Activated effector memory CD4-positive, alpha-beta T cell treated with anti-CD3 and anti-CD28 coated beads, Interleukin-2, amount 50 U/mL, for 16 hours (primary cell): Measurements from ENCODE around the gene CLASP2.
"Not testable (repeated sequence)": the region's sequence is repeated elsewhere in the genome, so short reads cannot be mapped to it uniquely, and the experiment has no call there.

Experiments
- DNase-seq: peaks from one replicate; pipeline ENCODE4 v3.0.0-alpha.2; 2020

Gene CLASP2

DNA sequence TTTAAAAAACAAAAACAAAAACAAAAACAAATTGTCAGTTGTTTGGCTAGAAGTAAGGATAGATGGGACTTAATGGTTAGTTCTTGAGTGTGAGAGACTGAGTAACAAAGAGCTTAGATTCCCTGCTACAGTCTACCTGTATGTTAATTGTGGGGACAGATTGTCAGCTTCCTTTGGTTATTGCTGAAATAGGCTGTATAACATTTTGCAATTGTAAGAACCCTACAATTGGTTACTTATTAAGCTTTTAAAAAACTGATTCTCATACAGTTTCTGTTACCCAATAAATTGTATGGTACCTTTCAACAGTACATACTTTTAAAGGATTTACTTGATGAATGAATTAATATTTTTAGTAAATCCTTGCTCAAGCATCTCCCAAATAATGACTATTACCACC is 35.3 kb downstream of the CLASP2 start:
- DNase-seq, result no peak

DNA sequence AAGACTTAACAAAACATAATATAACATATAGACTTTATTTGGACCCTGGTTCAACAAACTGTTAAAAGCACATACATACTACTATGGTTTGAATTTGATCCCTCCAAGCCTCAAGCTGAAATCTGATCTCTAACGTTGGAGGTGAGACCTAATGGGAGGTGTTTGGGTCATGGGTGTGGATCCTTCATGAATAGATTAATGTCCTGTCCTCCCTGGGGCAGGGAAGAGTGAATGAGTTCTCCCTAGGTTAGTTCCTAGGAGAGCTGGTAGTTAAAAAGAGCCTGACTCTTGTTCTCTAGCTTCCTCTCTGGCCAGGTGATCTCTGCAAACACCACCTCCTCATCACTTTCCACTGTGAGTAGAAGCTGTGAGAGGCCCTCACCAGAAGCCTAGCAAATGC is 36.4 kb downstream of the CLASP2 start:
- DNase-seq, result no peak

GRCh38 chr3:33678073-33678472 is 40.0 kb downstream of the CLASP2 start:
- DNase-seq, result no peak

DNA sequence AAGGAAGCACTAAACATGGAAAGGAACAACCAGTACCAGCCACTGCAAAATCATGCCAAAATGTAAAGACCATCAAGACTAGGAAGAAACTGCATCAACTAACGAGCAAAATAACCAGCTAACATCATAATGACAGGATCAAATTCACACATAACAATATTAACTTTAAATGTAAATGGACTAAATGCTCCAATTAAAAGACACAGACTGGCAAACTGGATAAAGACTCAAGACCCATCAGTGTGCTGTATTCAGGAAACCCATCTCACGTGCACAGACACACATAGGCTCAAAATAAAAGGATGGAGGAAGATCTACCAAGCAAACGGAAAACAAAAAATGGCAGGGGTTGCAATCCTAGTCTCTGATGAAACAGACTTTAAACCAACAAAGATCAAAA is 44.6 kb downstream of the CLASP2 start:
- DNase-seq, result not testable (repeated sequence)

DNA sequence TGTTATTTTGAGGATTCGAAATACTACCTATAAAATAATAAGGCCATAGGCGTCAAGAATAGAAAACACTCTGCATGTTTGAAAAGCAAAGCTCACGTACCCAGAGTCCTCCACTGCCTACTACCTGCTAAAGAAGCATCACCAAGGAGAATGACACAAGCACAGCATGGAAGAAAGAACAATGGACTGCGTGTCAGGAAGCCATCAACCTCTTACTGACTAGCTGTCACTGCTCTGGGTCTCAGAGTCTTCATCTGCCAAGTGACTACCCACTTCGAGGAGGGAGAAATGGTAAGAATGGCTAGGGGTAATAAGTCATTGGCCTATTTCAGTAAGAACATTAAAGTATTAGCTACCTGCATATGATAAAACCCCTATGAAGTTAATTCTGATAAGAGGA is 49.4 kb downstream of the CLASP2 start:
- no peak for DNase-seq

DNA sequence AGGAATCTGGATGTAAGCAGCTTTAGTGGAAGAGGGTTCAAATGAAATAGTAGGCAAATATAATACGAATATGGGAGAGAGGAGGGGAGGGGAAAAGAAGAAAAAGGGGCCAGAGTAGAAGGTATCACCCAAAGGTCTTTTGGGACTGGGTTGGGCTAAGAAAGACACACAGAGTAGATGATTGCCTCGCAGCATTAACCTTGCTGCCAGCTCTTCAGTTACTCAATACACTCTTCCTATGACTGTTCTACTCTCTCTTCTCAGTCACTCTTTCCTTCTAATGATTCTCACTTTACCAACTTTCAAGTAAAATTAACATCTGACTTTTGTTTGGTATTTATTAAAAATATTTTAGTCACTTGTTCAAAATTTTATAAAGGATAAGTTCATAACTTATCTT is 52.8 kb downstream of the CLASP2 start:
- DNase-seq, result no peak

DNA sequence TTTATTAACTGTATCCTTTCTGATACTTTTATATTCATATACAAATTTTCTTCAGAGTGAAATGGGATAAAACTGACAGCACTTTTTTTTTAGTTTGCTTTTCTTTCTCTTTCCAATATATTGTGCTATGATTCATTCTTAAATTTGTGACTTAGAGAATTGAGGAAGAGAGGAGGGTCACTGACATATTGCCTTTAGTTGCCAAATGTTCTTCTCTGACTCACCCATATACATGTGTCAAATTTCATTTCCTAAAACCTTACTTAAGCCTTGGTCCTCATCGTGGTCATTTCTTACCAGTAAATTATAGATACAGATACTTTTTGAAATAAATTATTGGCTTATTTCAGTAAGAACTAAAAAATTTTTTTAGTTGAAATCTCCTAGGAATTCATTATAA is 53.9 kb downstream of the CLASP2 start:
- DNase-seq, result no peak

DNA sequence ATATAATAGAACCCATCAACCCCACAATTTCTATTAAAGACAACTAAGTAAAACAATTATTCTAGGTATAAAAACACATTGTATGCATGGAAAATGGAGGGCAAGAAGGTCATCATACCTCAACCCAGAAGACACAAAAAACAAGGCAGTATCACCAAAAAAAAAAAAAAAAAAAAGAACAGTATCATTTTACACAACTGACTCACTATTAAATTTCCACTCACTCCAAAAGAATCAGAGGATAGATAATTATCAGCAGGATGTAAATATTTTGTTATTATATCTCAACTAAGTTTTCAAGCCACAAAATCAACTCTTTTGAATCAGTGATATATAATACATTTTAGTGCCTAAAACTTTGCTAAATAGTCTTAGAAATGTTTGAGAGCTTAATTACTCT is 55.0 kb downstream of the CLASP2 start:
- DNase-seq, result no peak

DNA sequence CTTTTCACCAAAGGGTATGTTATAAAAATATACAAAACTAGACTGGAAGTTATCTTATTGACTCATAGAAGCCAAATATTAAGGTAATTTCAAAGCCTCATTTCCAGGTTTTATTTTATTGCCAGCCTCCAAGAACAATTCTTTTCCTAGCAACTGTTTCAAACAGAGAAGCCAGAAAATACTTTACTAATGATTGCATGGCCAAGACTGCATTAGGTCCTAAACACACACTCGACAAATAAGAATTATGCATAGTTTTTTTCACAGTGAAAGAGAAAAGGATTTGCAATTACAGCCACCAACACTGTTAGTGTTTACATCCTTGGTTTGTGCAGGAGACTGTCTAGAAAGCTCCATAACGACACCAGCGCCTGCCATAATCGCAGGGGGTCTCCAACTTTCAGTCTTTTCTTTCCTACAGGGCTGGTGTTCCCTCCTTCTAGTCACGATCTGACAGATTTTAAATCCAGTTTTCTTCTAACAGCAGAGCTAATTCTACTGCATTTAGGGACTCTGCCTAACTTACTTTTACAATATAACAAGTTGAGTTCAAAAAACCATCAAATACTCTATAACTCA is 58.1 kb downstream of the CLASP2 start:
- no peak for DNase-seq

DNA sequence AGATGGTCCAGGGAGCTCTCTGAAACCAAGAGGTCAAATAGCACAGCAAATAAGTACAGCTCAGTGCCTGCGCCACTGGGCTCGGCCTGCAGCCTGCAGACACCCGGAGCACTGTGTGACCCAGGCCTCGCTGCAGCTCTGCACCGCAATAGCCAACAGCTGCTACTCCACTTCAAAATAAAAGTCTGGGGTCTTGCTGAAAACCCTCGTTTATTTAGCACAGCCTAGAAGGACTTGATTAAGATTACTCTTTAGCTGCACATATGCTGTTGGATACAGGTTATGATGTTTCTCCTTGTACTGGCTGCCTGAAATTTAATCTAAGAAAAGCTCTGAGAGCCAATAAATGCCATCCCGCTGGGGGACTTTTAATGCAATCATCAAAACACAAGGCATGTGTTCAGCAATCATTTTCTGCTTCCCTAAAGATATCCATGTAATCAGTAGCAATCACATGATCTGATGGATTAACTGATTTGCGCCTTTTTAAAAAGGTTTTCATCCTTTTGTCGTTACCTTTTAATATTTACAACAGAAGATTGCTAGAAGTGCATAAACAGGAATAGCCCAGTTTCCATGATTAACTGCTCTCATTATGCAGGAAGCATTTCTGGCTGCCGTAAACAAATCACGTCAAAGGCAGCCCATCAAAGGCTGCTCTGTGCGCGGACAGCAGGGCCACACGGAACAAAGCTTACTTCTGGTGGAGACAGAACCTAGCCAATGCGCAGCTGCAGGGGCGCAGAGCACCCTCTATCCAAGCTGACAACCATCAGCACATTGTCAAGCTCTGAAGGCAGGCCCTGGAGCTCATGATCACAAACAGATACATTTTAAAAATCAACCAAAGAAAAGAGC is 58.8 kb downstream of the CLASP2 start:
- no peak for DNase-seq

DNA sequence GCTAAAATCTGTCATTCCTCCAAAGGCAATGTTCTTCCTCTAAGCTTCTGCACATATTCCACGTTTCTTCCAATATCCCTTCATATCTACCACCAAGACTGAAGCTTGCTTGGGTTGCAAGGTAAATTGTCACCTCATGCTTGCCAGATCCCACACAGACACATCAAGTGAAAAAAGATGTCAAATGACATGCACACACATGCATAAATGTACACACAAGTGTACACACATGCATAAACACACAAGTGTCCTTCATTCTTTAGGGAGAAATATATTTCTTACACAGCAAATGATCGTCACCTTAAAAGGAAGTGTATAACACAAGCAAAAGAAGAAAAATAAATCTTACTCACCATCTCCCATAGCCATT is 59.4 kb downstream of the CLASP2 start:
- DNase-seq, result no peak

- DNase-seq, result no peak
These were observed 60.0 kb downstream of the CLASP2 start for GRCh38 chr3:33658039-33658438.

DNA sequence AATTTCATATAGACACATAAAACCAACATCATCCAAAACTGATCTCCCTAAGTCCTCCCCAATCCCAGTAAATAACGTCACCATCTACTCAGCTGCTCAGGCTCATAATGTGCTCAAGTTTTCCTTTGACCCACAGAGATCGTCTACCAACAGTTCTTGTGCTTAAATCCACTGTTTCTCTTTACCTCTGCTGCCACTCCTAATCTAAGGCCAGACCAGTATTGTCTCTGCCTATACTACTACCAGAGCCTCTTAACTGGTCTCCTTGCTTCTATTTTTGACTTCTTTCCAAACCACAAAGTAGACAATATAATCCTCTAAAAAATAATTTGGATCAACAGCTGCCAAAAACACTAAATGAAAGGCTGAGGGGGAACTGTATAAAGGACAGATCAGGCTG is 65.3 kb downstream of the CLASP2 start:
- no peak for DNase-seq

DNA sequence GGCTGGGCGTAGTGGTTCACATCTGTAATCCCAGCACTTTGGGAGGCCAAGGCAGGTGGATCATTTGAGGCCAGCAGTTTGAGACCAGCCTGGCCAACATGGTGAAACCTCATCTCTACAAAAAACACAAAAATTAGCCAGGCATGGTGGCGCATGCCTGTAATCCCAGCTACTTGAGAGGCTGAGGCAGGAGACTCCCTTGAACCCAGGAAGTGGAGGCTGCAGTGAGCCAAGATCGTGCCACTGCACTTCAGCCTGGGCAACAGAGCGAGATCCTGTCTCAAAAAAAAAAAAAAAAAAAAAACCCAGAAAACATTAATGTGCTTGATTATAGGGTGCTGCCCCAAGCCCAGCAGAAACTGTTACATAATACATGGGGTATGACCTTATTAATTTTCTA is 67.0 kb downstream of the CLASP2 start:
- DNase-seq, result not testable (repeated sequence)

GRCh38 chr3:33650495-33650894 is 67.6 kb downstream of the CLASP2 start:
- DNase-seq, result no peak

GRCh38 chr3:33648793-33649192 is 69.3 kb downstream of the CLASP2 start:
- DNase-seq, result no peak

DNA sequence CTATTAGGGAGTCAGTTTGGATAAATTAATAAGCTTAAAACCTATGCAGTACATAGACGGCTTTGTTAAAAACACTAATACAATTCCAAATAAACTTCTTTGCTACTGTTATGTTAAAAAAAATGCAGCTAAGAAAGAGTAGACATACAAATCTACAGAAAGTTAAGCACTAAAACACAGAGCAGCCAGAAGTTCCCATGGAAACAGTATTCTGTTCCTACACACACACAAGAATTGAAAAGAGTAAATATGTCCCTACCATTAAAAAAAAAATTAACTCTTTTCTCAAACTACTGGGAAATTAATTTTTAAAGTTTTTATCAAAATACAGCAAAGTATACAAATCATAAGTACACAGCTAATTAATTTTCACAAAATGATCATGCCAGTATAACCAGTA is 71.6 kb downstream of the CLASP2 start:
- no peak for DNase-seq

DNA sequence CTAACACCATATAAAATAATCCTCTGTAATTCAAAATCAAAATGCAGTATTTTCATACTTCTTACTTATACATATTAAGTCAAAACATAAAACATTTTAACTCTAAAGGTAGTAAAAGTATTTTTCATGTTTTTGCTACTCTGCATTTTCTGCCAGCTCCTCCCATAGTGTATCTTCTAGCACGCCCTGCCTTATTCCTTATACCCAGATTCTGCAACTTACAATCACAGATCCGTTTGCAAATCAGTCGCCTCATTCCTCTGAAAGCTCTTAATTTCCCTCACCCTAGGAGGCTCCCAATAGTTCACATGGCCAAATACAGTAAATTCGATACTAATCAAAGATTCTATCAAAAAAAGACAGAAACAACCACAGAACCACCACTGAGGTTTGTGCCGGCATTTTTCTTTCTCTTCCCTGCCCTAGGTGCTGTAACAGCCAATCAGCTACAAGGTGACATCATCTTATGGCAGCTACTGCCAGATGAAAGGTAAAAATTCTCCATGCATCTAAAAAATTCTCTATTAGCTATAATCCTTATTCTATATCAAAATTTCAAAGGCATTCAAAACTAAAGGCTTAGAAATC is 72.9 kb downstream of the CLASP2 start:
- peak; percentile 64 for DNase-seq

- DNase-seq, result no peak
These were observed 73.5 kb downstream of the CLASP2 start for GRCh38 chr3:33644582-33644981.

- DNase-seq, result no peak
These were observed 75.2 kb downstream of the CLASP2 start for GRCh38 chr3:33642806-33643205.

DNA sequence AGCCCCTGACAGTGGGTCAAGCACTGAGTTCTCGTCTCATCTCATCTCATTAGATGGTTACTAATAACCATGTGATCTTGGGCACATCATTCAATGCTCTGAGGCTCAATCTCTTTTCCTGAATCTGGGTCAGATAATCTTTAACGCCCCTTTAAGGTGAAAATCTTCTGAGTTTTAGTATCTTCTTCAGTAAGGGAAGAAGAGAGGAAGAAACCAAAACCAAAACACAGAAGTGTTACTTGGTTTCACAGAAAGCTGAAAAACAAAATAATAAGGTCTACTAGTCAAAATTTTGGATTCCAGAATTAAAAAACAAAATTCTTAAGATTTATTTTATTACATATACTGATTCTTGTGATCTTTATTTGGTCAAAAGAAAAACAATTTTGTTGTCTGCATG is 78.2 kb downstream of the CLASP2 start:
- no peak for DNase-seq

DNA sequence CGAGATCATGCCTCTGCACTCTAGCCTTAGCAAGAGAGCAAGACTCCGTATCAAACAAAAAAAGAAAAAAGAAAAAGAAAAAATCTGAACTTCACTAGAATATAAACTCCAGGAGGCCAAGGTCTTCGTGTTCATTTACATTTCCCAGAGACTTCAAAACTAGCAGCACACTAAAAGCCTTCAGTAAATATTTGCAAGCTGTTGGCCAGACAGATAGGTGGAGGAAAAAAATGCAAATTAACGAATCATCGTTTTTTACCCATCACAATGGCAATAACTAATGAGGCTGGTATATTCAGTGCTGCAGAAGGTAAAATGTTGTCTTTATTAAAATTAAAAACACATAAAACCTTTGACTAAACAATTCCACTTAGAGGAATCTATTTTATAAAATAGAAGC is 80.6 kb downstream of the CLASP2 start:
- DNase-seq, result no peak

DNA sequence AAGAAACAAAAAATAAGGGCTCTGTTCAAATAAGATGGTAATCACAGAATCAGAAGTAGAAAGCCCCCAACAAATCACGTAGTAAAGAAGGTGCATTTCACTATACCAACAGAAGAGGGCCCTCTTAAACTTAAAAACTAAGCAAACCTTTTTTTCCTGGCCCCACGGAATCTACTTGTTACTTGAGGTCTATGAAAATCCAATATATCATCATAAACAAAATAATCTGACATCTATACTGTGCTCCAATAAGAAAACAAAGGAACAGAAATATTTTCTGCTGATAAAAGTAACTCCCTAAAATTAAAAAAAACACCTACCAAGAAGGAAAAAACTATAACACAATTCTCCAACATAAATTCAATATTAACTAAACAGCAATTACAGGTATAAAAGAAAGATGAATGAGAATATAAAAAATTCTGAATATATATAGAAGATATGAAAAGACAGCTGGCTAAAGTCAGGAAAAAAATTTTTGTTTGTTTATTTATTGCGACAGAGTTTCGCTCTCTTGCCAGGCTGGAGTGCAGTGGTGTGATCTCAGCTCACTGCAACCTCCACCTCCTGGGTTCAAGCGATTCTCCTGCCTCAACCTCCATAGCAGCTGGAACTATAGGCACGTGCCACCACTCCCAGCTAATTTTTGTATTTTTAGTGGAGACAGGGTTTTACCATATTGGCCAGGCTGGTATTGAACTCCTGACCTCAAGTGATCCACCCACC is 81.8 kb downstream of the CLASP2 start:
- DNase-seq, result no peak

DNA sequence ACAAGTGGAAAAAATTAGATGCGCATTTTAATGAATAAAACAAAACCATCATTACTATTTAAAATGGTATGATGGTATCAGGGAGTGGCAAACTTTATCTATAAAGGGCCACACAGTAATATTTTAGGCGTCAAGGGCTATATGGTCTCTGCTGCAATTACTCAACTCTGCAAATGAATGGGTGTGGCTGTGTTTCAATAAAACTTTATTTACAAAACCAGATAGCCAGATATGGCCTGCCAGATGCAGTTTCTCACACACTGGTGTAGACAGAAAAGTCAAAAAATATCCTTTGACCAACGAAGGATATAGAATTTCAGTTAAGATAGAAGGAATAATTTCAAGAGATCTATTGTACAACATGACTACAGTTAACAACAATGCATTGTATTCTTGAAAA is 83.8 kb downstream of the CLASP2 start:
- no peak for DNase-seq
